Pancreas (tissue), 10 donors: Measurements from ENCODE around the gene WDR38. TPM values are rescaled to one million over a fixed set of nuclear protein-coding genes. Genes with fewer than 3 reads are reported as not detected.

Source experiments
- ATAC-seq, 4 donors: fragments of 200-7000 bp; cut with Tn5 transposase; one replicate each; pipeline versions ENCODE4 v1.8.0 to v1.9.1; 2020; ENCODE audit warnings: mild to moderate bottlenecking in 4 of 4, moderate library complexity in 4 of 4
- DNase-seq, 6 donors: peaks; one replicate each; pipeline ENCODE4 v3.0.0-alpha.2; 2020
- FAIRE-seq: peaks from 2 replicates; lab custom pipeline; 2012; peaks lifted over from hg19 to GRCh38; lab: Jason Lieb, UNC
- H3K27ac ChIP-seq, 4 donors: fragments of 200-600 bp; sonication (generic); 1 replicate in 3 of 4; 2 replicates in 1 of 4; pipeline versions ENCODE4 v1.5.0 to v1.8.0; 2020
- H3K27me3 ChIP-seq, 4 donors: fragments of 200-600 bp; one replicate each; pipeline ENCODE4 v1.8.0; 2021
- H3K36me3 ChIP-seq, 3 donors: fragments of 200-600 bp; sonication (generic) in 1 of 3; one replicate each; pipeline versions ENCODE4 v1.5.0 to v1.8.0; 2020 to 2021
- H3K4me1 ChIP-seq, 3 donors: fragments of 200-600 bp; one replicate each; pipeline ENCODE4 v1.8.0; 2021
- H3K4me3 ChIP-seq, 4 donors: fragments of 200-600 bp; sonication (generic) in 2 of 4; one replicate each; pipeline versions ENCODE4 v1.5.0 to v1.8.0; 2020 to 2021
- H3K9me3 ChIP-seq, 4 donors: fragments of 200-600 bp; one replicate each; pipeline ENCODE4 v1.8.0; 2021
- WGBS, 2 donors: extraction: QIAGEN DNeasy Blood & Tissue Kit; methylation state at CpG; one replicate each; pipeline ENCODE4 v1.1.7; 2013; 5-methylcytosine and 5-hydroxymethylcytosine counted together
- intact Hi-C, 3 donors: fragments of 100-400 bp; cut with DNase I; formaldehyde crosslinking; loops; one replicate each; pipeline versions ENCODE4 v1.11.1 to v1.14.2; 2022
- polyA plus RNA-seq, 2 donors: library from polyadenylated mRNA; stranded (reverse); fragments of 200-250 nt; gene quantifications; one replicate each; pipeline ENCODE4 v1.2.3, GENCODE V29; 2013
- total RNA-seq, 6 donors: library from RNA; stranded (reverse); fragmentation: NEBNext Ultra II Directional in 4 of 6; extraction: Animal tissue kit (Norgen Biotek cat#: 25700) in 4 of 6; gene quantifications; one replicate each; pipeline versions ENCODE4 v1.2.1 to v1.2.4, GENCODE V29; 2021 to 2023
- TF ChIP-seq, protein P1 (sequence below), 4 donors: fragments of 200-600 bp; sonication (generic) in 3 of 4; IDR thresholded peaks; one replicate each; pipeline versions ENCODE4 v1.5.0 to v1.8.0; 2021; ENCODE audit warnings: antibody characterized with exemption in 4 of 4
- donor health status: healthy with polysubstance abuse.
- donor health status: DM: no; HTN: no; CAD: no; lungs with moderate emphysema.
- donor health status: DM: no; HTN: no; CAD: no.
- donor health status: control.
- donor health status: control.
- donor health status: Bipolar disorder and iron deficiency.
- donor health status: DM: yes; HTN: yes; CAD: no.
- donor health status: DM: no; HTN: no; CAD: no.
- donor health status: DM: no; HTN: no; CAD: no.
- donor health status: DM: yes; HTN: yes; CAD: no.

Gene WDR38
- total and polyA plus RNA-seq, 8 donors = 0.13 TPM; not detected in 7

GRCh38 chr9:124869466-124869985 lies 16.3 kb downstream of the WDR38 start:
- Histone ChIP-seq H3K9me3 (no peaks in the 10 kb centered on the region), H3K4me3 (peak overlapping the region; percentile 92 to 99 (median 94)), H3K36me3 (no peaks in the 10 kb centered on the region), H3K4me1 (peaks cover 7 to 27% (median 11%) of the 10 kb centered on the region in 3 donors), H3K27me3 (no peaks in the 10 kb centered on the region), H3K27ac (peak overlapping the region; percentile 85 to 90 (median 85))
- TF ChIP-seq, protein P1, sequence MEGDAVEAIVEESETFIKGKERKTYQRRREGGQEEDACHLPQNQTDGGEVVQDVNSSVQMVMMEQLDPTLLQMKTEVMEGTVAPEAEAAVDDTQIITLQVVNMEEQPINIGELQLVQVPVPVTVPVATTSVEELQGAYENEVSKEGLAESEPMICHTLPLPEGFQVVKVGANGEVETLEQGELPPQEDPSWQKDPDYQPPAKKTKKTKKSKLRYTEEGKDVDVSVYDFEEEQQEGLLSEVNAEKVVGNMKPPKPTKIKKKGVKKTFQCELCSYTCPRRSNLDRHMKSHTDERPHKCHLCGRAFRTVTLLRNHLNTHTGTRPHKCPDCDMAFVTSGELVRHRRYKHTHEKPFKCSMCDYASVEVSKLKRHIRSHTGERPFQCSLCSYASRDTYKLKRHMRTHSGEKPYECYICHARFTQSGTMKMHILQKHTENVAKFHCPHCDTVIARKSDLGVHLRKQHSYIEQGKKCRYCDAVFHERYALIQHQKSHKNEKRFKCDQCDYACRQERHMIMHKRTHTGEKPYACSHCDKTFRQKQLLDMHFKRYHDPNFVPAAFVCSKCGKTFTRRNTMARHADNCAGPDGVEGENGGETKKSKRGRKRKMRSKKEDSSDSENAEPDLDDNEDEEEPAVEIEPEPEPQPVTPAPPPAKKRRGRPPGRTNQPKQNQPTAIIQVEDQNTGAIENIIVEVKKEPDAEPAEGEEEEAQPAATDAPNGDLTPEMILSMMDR (IDR thresholded peaks at IDR 0.05) = no peak
- peak in 4 of 6 donors; percentile 36 to 82 (median 64) for DNase-seq
- 0 to 1% methylated on average over 33 to 40 of the region's 41 CpGs for WGBS, 2 donors
- ATAC-seq = peak; percentile 19 to 39 (median 26)
- no peak for FAIRE-seq
- intact Hi-C loops = no loop called here

DNA sequence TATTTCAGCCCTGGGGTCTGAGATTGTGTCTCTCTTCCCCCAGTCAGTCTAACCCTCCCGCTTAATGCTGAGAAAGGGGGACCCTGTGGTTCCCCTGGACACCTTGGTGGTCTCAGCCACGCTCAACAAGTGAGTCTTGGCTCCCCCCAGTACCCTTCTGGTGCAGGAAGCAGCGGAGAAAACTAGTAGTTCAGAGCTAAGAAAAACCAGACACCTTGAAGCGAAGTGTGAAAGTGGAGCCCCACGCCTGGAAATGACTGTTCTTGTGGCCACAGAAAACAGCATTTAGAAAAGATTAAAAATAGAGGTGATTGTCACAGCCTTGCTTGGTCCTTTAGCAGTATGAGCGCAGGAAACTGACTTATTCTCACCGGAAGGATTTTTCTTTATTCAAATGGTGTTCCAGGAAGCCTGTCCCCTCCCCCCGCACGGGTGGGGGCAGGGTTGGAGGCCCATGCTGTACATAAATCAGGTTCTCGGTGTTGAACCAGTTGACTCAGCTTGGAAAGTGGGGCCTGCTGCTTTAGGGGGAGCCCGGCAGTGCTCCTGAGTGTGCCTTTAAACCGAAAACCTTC lies 16.8 kb downstream of the WDR38 start:
- H3K9me3 ChIP-seq = no peaks in the 10 kb centered on the region
- ATAC-seq (peak in 3 of 4 donors; percentile 9 to 32 (median 22)), FAIRE-seq (no peak), DNase-seq (peak in 1 of 6 donors; percentile 40)
- peak overlapping the region in 3 of 4 donors; percentile 85 for H3K27ac ChIP-seq
- WGBS, 2 donors = 4 to 11% methylated on average over 12 of the region's 12 CpGs
- no peaks in the 10 kb centered on the region for H3K27me3 ChIP-seq
- H3K4me3 ChIP-seq = peak overlapping the region; percentile 92 to 99 (median 94)
- peaks cover 7 to 27% (median 11%) of the 10 kb centered on the region in 3 donors for H3K4me1 ChIP-seq
- intact Hi-C loops = no loop called here
- TF ChIP-seq, protein P1 (IDR thresholded peaks at IDR 0.05) = no peak
- peaks cover 0 to 4% (median 3%) of the 10 kb centered on the region in 3 donors for H3K36me3 ChIP-seq

DNA sequence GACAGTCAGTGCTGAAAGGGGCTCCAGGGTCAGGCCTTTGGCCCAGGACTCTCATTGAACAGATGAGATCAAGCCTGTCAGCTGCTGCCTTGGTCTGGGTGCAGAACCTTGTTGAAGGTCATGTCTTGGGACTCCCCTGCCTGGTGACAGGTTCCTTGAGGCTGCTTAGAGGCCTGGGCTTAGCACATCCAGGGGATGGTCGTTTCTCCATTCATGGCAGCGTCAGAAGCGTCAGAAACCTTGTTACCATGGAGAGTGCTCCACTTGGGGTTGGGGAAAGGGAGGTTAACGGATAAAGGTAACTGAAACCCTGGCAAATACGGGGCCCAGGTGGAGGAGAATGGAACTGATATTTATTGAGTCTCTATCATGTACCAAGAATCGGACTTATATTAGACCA lies 17.5 kb downstream of the WDR38 start:
- FAIRE-seq (no peak), DNase-seq (no peak), ATAC-seq (no peak)
- intact Hi-C loops = no loop called here
- 47 to 51% methylated on average over 6 of the region's 6 CpGs for WGBS, 2 donors
- peak overlapping the region in 3 of 4 donors; percentile 15 to 85 (median 85) for H3K27ac ChIP-seq
- H3K36me3 ChIP-seq = peaks cover 0 to 11% (median 9%) of the 10 kb centered on the region in 3 donors
- H3K4me1 ChIP-seq = peaks cover 7 to 27% (median 11%) of the 10 kb centered on the region in 3 donors
- TF ChIP-seq, protein P1 (IDR thresholded peaks at IDR 0.05) = no peak
- H3K9me3 ChIP-seq = no peaks in the 10 kb centered on the region
- H3K27me3 ChIP-seq = no peaks in the 10 kb centered on the region
- H3K4me3 ChIP-seq = peak overlapping the region in 2 of 4 donors; percentile 92 to 99

DNA sequence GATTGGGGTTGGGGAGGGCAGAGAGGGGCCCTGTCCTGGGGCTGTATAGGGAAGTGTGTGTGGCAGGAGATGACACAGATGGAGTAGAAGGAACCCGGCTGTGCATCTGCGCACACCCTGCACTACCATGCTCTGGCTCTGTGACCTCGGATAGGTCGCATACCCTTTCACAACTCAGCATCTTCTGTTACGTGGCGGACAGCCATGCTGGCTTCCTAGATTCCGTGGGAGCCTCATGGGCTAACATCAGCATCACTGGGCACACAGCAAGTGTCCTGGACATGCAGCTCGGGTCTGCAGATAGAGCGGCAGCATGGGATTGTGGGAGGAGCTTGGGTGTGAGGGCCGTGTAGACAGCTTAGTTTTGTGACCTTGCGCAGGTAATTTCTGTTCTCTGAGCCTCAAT lies 17.9 kb downstream of the WDR38 start:
- Histone ChIP-seq H3K4me3 (peak overlapping the region in 1 of 4 donors; percentile 92), H3K9me3 (no peaks in the 10 kb centered on the region), H3K36me3 (peaks cover 0 to 14% (median 13%) of the 10 kb centered on the region in 3 donors), H3K27ac (no peak overlapping the region), H3K27me3 (no peaks in the 10 kb centered on the region), H3K4me1 (peaks cover 7 to 27% (median 11%) of the 10 kb centered on the region in 3 donors)
- intact Hi-C loops = no loop called here
- ATAC-seq (no peak), DNase-seq (no peak), FAIRE-seq (no peak)
- WGBS, 2 donors = 69 to 81% methylated on average over 11 of the region's 11 CpGs
- TF ChIP-seq, protein P1 (IDR thresholded peaks at IDR 0.05) = no peak

GRCh38 chr9:124873664-124874063 lies 20.4 kb downstream of the WDR38 start:
- H3K9me3 ChIP-seq = no peaks in the 10 kb centered on the region
- TF ChIP-seq, protein P1 (IDR thresholded peaks at IDR 0.05) = no peak
- H3K36me3 ChIP-seq = peaks cover 0 to 22% (median 17%) of the 10 kb centered on the region in 3 donors
- 90 to 91% methylated on average over 14 of the region's 14 CpGs for WGBS, 2 donors
- intact Hi-C loops = no loop called here
- H3K27me3 ChIP-seq = no peaks in the 10 kb centered on the region
- no peak overlapping the region for H3K27ac ChIP-seq
- DNase-seq (no peak), FAIRE-seq (no peak), ATAC-seq (no peak)
- H3K4me3 ChIP-seq = no peak overlapping the region
- H3K4me1 ChIP-seq = peaks cover 4 to 19% (median 7%) of the 10 kb centered on the region in 3 donors
